ENCODE measurements around the gene PIGK. TPM values are rescaled to one million over a fixed set of nuclear protein-coding genes. Genes with fewer than 3 reads are reported as not detected.
"Not testable (repeated sequence)": the region's sequence is repeated elsewhere in the genome, so short reads cannot be mapped to it uniquely, and the experiment has no call there.

Gene PIGK
- total and polyA plus RNA-seq, 5 donors = 20.9 to 40.1 (median 36.0) TPM

GRCh38 chr1:77197351-77197750, 21.9 kb downstream of the PIGK start:
- Histone ChIP-seq H3K4me3 (ENCODE audit: low read length) (no peak overlapping the region), H3K9me3 (ENCODE audit: control insufficient read depth, low read length) (no peaks in the 10 kb centered on the region), H3K27ac (ENCODE audit: low read length) (no peak overlapping the region), H3K4me1 (ENCODE audit: control insufficient read depth, insufficient read depth, low read length) (no peaks in the 10 kb centered on the region), H3K27me3 (ENCODE audit: control insufficient read depth, insufficient read depth) (no peaks in the 10 kb centered on the region)
- intact Hi-C loops (cut with DNase I) = no loop called here
- over 99% methylated on average over 3 of the region's 3 CpGs for WGBS
- no peak for ATAC-seq
- DNase-seq = no peak

- no peak for ATAC-seq
- H3K27me3 ChIP-seq (ENCODE audit: control insufficient read depth, insufficient read depth) = no peaks in the 10 kb centered on the region
- intact Hi-C loops (cut with DNase I) = no loop called here
- H3K9me3 ChIP-seq (ENCODE audit: control insufficient read depth, low read length) = no peaks in the 10 kb centered on the region
- no peak for DNase-seq
- H3K4me3 ChIP-seq (ENCODE audit: low read length) = no peak overlapping the region
- no peaks in the 10 kb centered on the region for H3K4me1 ChIP-seq (ENCODE audit: control insufficient read depth, insufficient read depth, low read length)
- no peak overlapping the region for H3K27ac ChIP-seq (ENCODE audit: low read length)
These were observed 25.3 kb downstream of the PIGK start for GRCh38 chr1:77193951-77194350.

GRCh38 chr1:77188770-77189169, 30.5 kb downstream of the PIGK start:
- H3K4me3 ChIP-seq (ENCODE audit: low read length) = no peak overlapping the region
- H3K4me1 ChIP-seq (ENCODE audit: control insufficient read depth, insufficient read depth, low read length) = no peaks in the 10 kb centered on the region
- DNase-seq (no peak), ATAC-seq (no peak)
- H3K9me3 ChIP-seq (ENCODE audit: control insufficient read depth, low read length) = no peaks in the 10 kb centered on the region
- WGBS = 97% methylated on average over 4 of the region's 4 CpGs
- intact Hi-C loops (cut with DNase I) = no loop called here
- no peak overlapping the region for H3K27ac ChIP-seq (ENCODE audit: low read length)
- no peaks in the 10 kb centered on the region for H3K27me3 ChIP-seq (ENCODE audit: control insufficient read depth, insufficient read depth)

- intact Hi-C loops (cut with DNase I); ATAC-seq; H3K4me3 ChIP-seq (ENCODE audit: low read length); H3K9me3 ChIP-seq (ENCODE audit: control insufficient read depth, low read length); DNase-seq; H3K4me1 ChIP-seq (ENCODE audit: control insufficient read depth, insufficient read depth, low read length); H3K27ac ChIP-seq (ENCODE audit: low read length); H3K27me3 ChIP-seq (ENCODE audit: control insufficient read depth, insufficient read depth): not testable (repeated sequence)
- 80% methylated on average over 4 of the region's 4 CpGs for WGBS
These were observed 32.3 kb downstream of the PIGK start for GRCh38 chr1:77186907-77187306.

- H3K4me3 ChIP-seq (ENCODE audit: low read length) = no peak overlapping the region
- 96% methylated on average over 2 of the region's 2 CpGs for WGBS
- no peaks in the 10 kb centered on the region for H3K4me1 ChIP-seq (ENCODE audit: control insufficient read depth, insufficient read depth, low read length)
- intact Hi-C loops (cut with DNase I) = no loop called here
- no peaks in the 10 kb centered on the region for H3K9me3 ChIP-seq (ENCODE audit: control insufficient read depth, low read length)
- H3K27ac ChIP-seq (ENCODE audit: low read length) = no peak overlapping the region
- no peak for DNase-seq
- H3K27me3 ChIP-seq (ENCODE audit: control insufficient read depth, insufficient read depth) = no peaks in the 10 kb centered on the region
- ATAC-seq = no peak
These were observed 37.1 kb downstream of the PIGK start for GRCh38 chr1:77182083-77182482.

- Histone ChIP-seq H3K4me1 (ENCODE audit: control insufficient read depth, insufficient read depth, low read length) (no peaks in the 10 kb centered on the region), H3K27me3 (ENCODE audit: control insufficient read depth, insufficient read depth) (no peaks in the 10 kb centered on the region), H3K4me3 (ENCODE audit: low read length) (no peak overlapping the region), H3K9me3 (ENCODE audit: control insufficient read depth, low read length) (no peaks in the 10 kb centered on the region), H3K27ac (ENCODE audit: low read length) (no peak overlapping the region)
- intact Hi-C loops (cut with DNase I) = no loop called here
- DNase-seq (no peak), ATAC-seq (no peak)
- WGBS = 92% methylated on average over 1 of the region's 1 CpG
These were observed 39.6 kb downstream of the PIGK start for GRCh38 chr1:77179632-77180031.

- Histone ChIP-seq H3K27me3 (ENCODE audit: control insufficient read depth, insufficient read depth) (no peaks in the 10 kb centered on the region), H3K9me3 (ENCODE audit: control insufficient read depth, low read length) (no peaks in the 10 kb centered on the region), H3K4me1 (ENCODE audit: control insufficient read depth, insufficient read depth, low read length) (no peaks in the 10 kb centered on the region), H3K4me3 (ENCODE audit: low read length) (no peak overlapping the region), H3K27ac (ENCODE audit: low read length) (no peak overlapping the region)
- no peak for DNase-seq
- whole genome bisulfite sequencing = 94% methylated on average over 3 of the region's 3 CpGs
- no peak for ATAC-seq
- intact Hi-C loops (cut with DNase I) = no loop called here
These were observed 43.9 kb downstream of the PIGK start for GRCh38 chr1:77175230-77175844.

GRCh38 chr1:77170687-77171086, 48.5 kb downstream of the PIGK start:
- H3K27me3 ChIP-seq (ENCODE audit: control insufficient read depth, insufficient read depth) = no peaks in the 10 kb centered on the region
- DNase-seq (no peak), ATAC-seq (no peak)

GRCh38 chr1:77168358-77168757, 50.9 kb downstream of the PIGK start:
- WGBS = 96% methylated on average over 1 of the region's 1 CpG
- intact Hi-C loops (cut with DNase I) = no loop called here
- Histone ChIP-seq H3K4me1 (ENCODE audit: control insufficient read depth, insufficient read depth, low read length) (no peaks in the 10 kb centered on the region), H3K27ac (ENCODE audit: low read length) (no peak overlapping the region), H3K4me3 (ENCODE audit: low read length) (no peak overlapping the region), H3K9me3 (ENCODE audit: control insufficient read depth, low read length) (no peaks in the 10 kb centered on the region), H3K27me3 (ENCODE audit: control insufficient read depth, insufficient read depth) (no peaks in the 10 kb centered on the region)
- no peak for DNase-seq
- no peak for ATAC-seq

More at GRCh38 chr1:77170687-77171086, 48.5 kb downstream of the PIGK start:
- intact Hi-C loops (cut with DNase I) = no loop called here
- H3K9me3 ChIP-seq (ENCODE audit: control insufficient read depth, low read length) = no peaks in the 10 kb centered on the region
- no peaks in the 10 kb centered on the region for H3K4me1 ChIP-seq (ENCODE audit: control insufficient read depth, insufficient read depth, low read length)
- H3K4me3 ChIP-seq (ENCODE audit: low read length) = no peak overlapping the region
- 71% methylated on average over 2 of the region's 2 CpGs for WGBS
- H3K27ac ChIP-seq (ENCODE audit: low read length) = no peak overlapping the region

GRCh38 chr1:77164434-77164944, 54.7 kb downstream of the PIGK start:
- ATAC-seq = no peak
- no peak for DNase-seq
- no peaks in the 10 kb centered on the region for H3K9me3 ChIP-seq (ENCODE audit: control insufficient read depth, low read length)
- H3K27me3 ChIP-seq (ENCODE audit: control insufficient read depth, insufficient read depth) = no peaks in the 10 kb centered on the region
- WGBS = 84% methylated on average over 5 of the region's 5 CpGs
- no peak overlapping the region for H3K27ac ChIP-seq (ENCODE audit: low read length)
- intact Hi-C loops (cut with DNase I) = no loop called here
- H3K4me1 ChIP-seq (ENCODE audit: control insufficient read depth, insufficient read depth, low read length) = no peaks in the 10 kb centered on the region
- no peak overlapping the region for H3K4me3 ChIP-seq (ENCODE audit: low read length)

GRCh38 chr1:77159706-77160105, 59.5 kb downstream of the PIGK start:
- not testable (repeated sequence) for H3K4me1 ChIP-seq (ENCODE audit: control insufficient read depth, insufficient read depth, low read length); ATAC-seq; H3K9me3 ChIP-seq (ENCODE audit: control insufficient read depth, low read length); H3K4me3 ChIP-seq (ENCODE audit: low read length); H3K27me3 ChIP-seq (ENCODE audit: control insufficient read depth, insufficient read depth); H3K27ac ChIP-seq (ENCODE audit: low read length); DNase-seq
- WGBS = 98% methylated on average over 3 of the region's 3 CpGs
- intact Hi-C loops (cut with DNase I) = loop anchor here in 1 of 4 donors (10.0 kb wide), 1 partner anchor 375 kb away; no protein-coding TSS in a partner anchor

GRCh38 chr1:77156214-77156613, 63.0 kb downstream of the PIGK start:
- H3K27me3 ChIP-seq (ENCODE audit: control insufficient read depth, insufficient read depth) = no peaks in the 10 kb centered on the region
- intact Hi-C loops (cut with DNase I) = loop anchor here in 1 of 4 donors (10.0 kb wide), 1 partner anchor 379 kb away; no protein-coding TSS in a partner anchor

More at GRCh38 chr1:77156214-77156613, 63.0 kb downstream of the PIGK start:
- no peak for DNase-seq
- no peaks in the 10 kb centered on the region for H3K9me3 ChIP-seq (ENCODE audit: control insufficient read depth, low read length)
- no peak overlapping the region for H3K4me3 ChIP-seq (ENCODE audit: low read length)
- no peak for ATAC-seq
- H3K27ac ChIP-seq (ENCODE audit: low read length) = no peak overlapping the region
- H3K4me1 ChIP-seq (ENCODE audit: control insufficient read depth, insufficient read depth, low read length) = no peaks in the 10 kb centered on the region

All from right cardiac atrium (tissue), 5 donors.